Suppressor macrophage (primary cell): Measurements from ENCODE around the gene HECTD4.
A peak's percentile ranks its signal among the peaks of the same experiment; 100 is the strongest.
"Not testable (repeated sequence)": the region's sequence is repeated elsewhere in the genome, so short reads cannot be mapped to it uniquely, and the experiment has no call there.

Experiments used
- DNase-seq, 4 experiments: peaks; one replicate each; pipeline ENCODE4 v3.0.0-alpha.2; 2020 to 2022

The HECTD4 gene

DNA sequence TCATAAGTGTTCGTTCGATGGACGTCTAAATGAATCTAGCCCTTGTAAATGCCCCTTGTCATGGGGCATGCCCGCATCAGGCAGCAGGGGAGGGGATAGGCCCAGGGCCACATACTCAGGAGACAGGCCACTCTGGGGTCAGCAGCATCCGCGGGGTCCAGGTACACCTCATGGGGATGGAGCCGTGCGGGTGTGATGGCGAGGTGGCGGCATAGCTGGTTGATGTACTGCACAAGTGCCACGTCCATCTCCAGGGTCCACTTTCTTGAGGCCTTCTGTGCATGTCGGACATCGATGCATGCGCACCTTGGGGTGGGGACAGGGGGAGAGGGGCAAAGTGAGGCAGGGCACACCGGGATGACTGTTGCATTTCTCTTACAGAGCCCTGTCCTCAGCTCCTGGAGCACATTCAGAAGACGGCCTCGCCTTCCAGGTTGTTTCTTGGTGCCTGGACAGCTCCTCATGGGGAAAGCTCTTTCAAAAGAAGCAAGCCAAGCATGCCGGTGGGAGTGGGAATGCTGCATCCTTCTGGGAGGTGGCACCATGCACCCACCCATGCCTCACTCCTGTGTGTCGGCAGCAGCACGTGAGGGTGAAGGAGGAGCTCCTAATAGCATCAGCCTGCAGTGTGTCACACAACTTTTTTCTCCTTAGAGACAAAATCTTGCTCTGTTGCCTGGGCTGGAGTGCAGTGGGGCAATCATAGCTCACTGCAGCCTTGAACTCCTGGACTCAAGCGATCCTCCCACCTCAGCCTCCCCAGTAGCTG lies 209.5 kb downstream of the HECTD4 start:
- no peak for DNase-seq

DNA sequence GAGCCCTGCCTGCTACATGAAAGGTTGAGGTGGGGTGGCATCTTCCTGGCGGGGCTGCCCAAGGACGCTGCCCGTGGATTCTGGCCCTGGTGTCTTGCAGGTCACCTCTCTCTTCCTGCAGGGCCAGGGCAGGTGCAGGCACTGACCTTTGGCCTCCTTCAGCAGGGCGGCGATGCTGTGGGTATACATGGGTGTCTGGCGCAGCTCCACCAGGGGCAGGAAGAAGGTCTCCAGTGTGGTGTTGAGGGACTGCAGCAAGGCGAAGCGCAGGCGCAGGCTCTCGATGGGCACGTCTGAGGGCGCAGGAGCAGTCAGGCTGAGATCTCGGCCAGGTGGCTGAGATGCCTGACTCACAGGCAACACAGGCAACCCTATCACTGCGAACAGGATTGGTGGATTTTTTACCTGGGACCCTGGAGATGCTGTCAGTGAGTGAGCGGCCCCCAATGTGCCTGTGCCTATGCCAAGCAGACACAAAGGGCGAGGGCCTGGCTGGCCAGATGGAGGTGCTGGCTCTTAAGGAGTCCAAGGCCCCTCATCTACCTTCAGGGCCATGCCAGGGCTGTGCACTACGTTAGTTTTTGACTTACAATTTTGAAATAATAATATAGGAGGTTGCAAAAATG lies 211.1 kb downstream of the HECTD4 start:
- DNase-seq, result no peak

DNA sequence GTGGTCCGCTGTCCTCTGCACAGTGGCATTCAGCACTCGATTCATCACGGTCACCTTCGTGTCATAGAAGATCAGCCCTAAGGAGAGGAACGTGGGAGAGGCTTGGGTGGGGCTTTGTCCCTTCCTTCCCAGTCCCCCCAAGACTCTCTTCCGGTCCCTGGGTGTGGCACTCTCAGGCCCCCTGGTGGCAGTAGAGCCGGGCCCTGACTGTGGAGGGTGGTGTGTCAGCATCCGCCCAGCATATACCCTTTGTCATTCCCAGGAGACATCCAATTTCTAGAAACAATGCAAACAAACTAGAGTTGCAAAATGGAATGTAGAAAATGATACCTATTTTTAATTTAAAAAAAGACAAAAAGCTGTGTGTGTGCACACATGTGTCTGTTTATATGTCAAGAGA lies 211.9 kb downstream of the HECTD4 start:
- DNase-seq, result peak in 3 of 4 experiments; percentile 19 to 48 (median 40)

DNA sequence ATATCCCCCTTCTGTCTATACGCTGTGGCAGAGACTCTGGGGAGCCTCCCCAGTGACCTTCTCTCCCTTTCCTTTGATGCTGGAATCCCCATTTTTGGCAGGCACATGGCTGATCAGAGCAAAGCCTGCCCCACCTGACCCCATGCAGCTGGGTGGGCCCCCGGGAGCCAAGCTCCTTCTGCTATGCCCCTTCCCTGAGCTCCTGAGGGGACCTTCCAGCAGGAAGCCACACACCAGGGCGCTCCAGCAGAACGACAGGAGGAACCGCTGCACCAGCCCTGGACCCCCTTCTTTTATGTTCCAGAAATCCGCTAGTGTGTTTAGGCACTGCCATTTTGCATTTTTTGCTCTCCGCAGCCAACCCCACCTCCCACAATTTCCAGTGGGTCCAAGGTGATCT lies 212.3 kb downstream of the HECTD4 start:
- no peak for DNase-seq

- DNase-seq, result no peak
Measured at GRCh38 chr12:112169161-112169872, 212.9 kb downstream of the HECTD4 start.

DNA sequence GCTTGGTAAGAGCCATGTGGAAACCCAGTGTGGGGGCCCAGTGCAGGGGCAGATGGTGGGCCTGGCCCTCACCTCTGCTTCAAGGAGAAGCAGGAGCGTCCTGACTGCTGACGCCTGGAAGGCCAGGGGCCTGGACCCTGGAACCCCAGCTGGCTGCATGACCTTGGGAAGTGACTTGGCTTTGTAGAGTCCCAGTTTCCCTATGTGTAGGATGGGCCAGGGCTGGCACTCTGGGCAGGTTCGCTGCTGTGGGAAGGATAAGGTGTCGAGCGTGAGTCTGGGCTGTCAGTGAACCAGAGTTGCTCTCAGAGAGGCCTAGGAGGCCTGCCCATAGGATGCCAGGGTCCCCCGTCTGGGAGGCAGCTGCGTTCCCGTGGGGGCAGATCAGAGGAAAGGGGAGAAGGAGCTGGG lies 213.7 kb downstream of the HECTD4 start:
- no peak for DNase-seq

DNA sequence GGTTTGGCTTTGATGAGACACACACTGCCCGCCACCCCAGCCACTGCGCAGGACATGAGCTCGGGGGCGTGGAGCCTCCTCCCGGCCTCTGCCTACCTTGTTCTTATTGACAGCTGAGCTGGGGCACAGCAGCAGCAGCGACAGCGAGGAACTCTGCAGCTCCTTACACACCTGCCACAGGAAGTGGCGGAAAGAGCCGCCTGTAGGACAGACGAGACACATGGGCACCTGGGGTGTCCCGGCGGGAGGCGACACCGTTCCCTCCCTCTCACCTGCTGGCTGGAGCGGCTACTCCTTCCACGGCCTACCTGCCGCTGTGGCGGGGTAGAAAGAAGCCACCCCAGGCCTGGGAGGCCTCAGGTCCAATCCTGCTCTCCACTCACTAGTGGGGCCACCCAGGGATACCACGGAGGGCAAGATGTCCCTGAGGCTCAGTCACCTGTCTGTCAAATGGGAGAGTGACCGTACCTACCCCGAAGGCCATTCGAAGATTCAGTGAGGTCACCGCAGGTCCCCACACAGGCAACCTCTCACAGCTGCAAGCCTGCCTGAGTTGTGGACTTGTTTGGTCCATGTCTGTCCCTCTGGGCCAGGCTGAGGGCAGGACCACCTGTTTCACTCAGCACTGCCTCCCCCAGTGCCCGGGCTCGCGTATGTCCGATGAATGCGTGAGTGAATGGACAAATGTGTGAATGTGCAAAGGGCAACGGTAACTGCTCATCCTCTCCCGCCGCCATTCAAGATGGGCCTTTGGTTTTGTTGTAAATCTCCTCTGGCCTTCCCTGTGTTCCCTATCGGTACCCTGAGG lies 214.3 kb downstream of the HECTD4 start:
- no peak for DNase-seq

GRCh38 chr12:112167031-112167461 lies 215.2 kb downstream of the HECTD4 start:
- no peak for DNase-seq

GRCh38 chr12:112166051-112167015 lies 215.9 kb downstream of the HECTD4 start:
- DNase-seq, result no peak

DNA sequence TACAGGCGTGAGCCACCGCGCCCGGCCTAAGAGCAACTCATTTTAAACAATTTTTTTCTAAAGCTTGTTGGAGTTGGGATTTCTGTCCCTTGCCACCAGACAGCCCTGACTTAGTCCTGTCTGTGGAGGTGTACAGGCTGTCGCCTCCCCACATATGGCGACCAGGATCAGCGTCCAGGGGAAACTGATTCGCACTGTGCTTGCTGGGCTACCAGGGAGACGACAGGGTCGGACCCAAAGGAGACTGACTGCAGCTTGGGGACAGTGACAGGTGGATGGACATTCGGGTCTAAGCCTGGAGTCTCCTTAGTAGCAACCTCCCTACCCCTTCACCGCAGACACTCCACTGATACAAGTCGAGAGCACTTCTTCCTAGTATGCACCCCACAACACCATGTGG lies 216.6 kb downstream of the HECTD4 start:
- no peak for DNase-seq

GRCh38 chr12:112164011-112164660 lies 218.1 kb downstream of the HECTD4 start:
- no peak for DNase-seq

DNA sequence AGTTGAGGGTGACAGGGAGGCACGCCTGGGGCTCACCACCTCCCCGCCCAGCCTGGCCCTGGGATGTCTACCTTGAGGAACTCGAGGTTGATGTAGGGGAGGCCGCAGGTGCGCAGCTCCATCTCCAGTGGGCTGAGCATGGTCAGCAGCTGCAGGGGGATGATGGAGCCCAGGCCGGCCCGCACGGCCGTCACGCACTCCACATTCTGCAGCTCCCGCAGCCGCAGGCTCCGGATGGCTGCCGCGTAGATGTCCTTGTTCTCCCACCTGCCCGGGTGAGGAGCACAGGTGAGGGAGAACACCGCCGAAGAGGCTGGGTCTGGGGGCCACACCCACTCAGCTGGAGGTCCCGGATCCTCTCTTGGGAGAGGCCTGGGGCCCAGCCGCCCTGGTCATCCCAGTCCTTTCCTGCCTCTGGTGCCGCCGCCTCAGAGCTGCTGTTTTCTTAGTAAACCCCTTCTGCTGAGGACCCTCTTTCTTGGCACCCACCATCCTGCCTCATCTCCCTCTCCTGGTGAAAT lies 218.7 kb downstream of the HECTD4 start:
- no peak for DNase-seq

- DNase-seq, result no peak
Measured at GRCh38 chr12:112163056-112163455, 219.2 kb downstream of the HECTD4 start.

GRCh38 chr12:112162241-112162790 lies 219.9 kb downstream of the HECTD4 start:
- DNase-seq, result no peak

DNA sequence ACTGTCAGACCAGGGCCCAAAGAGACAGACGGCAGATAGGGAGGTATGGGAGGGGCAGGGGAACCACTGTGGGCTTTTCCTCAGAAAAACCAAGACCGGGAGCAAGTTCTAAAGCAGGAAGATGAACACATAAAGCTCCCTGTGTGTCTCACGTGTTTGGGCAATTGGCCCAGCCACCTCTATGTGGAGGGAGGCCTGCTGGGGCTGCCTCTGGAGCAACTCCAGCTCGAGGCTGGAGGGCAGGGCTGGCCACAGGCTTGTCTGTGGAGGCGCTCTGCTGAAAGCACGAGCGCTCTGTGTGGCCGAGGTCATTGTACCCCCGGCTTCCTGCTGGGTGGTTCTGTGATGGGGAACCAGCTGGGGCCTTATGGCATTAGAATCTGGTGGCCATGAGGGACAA lies 220.5 kb downstream of the HECTD4 start:
- DNase-seq, result no peak

- DNase-seq, result no peak
Measured at GRCh38 chr12:112160611-112161010, 221.6 kb downstream of the HECTD4 start.

DNA sequence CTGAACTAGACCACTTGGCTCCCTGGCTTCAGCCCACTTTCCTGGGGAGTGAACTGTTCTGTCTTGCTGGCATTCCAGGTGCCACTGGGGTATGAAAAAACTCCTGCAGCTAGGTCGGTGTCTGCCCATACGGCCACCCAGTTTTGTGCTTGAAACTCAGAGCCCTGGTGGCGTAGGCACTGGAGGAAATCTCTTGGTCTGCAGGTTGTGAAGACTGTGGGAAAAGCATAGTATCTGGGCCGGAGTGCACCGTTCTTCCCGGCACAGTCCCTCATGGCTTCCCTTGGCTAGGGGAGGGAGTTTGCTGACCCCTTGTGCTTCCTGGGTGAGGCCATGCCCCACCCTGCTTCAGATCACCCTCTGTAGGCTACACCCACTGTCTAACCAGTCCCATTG lies 223.1 kb downstream of the HECTD4 start:
- DNase-seq, result no peak

- DNase-seq, result not testable (repeated sequence)
Measured at GRCh38 chr12:112158461-112159145, 223.6 kb downstream of the HECTD4 start.

GRCh38 chr12:112153893-112154219 lies 228.4 kb downstream of the HECTD4 start:
- no peak for DNase-seq
